Measurements from ENCODE around the gene SIDT2. TPM values are rescaled to one million over a fixed set of nuclear protein-coding genes. Genes with fewer than 3 reads are reported as not detected.

Gene SIDT2
- total RNA-seq, 2 donors from 2014 or later = 55.9 to 82.2 TPM

DNA sequence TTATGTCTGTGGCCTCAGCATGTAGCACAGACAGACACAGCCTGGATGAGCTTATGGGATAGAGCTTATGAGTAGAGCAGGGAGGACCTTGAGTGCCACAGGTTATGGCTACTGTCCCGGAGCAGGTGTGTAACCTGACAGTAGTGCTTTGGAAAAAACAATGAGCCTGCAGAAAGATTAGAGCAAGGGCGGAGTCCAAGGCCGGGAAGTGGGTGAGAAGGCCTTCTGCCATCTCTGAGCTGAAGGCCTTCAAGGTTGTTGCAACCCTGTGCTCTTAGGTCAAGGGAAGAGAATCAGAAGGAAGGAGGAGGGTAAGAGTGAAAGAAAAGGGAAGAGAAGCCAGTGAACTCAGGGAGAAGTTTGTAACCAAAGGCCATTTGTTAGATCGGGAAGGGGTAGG, 16.7 kb downstream of the SIDT2 start:
- no peak overlapping the region for H3K27ac ChIP-seq
- H3K9me3 ChIP-seq = no peaks in the 10 kb centered on the region
- H3K36me3 ChIP-seq = peaks cover 29% of the 10 kb centered on the region
- ATAC-seq (ENCODE audit: insufficient number of reproducible peaks, low FRiP score, low read depth) (no peak), DNase-seq (ENCODE audit: low spot score) (no peak)
- TF ChIP-seq, protein P1, sequence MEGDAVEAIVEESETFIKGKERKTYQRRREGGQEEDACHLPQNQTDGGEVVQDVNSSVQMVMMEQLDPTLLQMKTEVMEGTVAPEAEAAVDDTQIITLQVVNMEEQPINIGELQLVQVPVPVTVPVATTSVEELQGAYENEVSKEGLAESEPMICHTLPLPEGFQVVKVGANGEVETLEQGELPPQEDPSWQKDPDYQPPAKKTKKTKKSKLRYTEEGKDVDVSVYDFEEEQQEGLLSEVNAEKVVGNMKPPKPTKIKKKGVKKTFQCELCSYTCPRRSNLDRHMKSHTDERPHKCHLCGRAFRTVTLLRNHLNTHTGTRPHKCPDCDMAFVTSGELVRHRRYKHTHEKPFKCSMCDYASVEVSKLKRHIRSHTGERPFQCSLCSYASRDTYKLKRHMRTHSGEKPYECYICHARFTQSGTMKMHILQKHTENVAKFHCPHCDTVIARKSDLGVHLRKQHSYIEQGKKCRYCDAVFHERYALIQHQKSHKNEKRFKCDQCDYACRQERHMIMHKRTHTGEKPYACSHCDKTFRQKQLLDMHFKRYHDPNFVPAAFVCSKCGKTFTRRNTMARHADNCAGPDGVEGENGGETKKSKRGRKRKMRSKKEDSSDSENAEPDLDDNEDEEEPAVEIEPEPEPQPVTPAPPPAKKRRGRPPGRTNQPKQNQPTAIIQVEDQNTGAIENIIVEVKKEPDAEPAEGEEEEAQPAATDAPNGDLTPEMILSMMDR (IDR thresholded peaks at IDR 0.05) = no peak
- peaks cover 0 to 15% of the 10 kb centered on the region in 2 donors for H3K4me1 ChIP-seq (ENCODE audit: control insufficient read depth in 1 of 2, low read depth in 2 of 2)
- no peaks in the 10 kb centered on the region for H3K27me3 ChIP-seq (replicated peaks; ENCODE audit: insufficient read depth)
- H3K4me3 ChIP-seq = no peak overlapping the region

DNA sequence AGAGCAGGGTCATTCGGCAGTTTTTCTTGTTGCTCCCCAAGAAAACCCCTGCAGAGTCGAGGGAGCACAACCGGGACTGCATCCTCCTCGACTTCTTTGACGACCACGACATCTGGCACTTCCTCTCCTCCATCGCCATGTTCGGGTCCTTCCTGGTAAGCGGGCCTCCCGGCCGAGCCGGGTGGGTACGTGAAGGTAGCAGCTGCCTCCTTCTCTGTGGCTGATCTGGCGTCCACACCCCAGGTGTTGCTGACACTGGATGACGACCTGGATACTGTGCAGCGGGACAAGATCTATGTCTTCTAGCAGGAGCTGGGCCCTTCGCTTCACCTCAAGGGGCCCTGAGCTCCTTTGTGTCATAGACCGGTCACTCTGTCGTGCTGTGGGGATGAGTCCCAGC, 17.2 kb downstream of the SIDT2 start:
- Histone ChIP-seq H3K36me3 (peaks cover 29% of the 10 kb centered on the region), H3K4me3 (no peak overlapping the region), H3K27ac (no peak overlapping the region), H3K27me3 (replicated peaks; ENCODE audit: insufficient read depth) (no peaks in the 10 kb centered on the region), H3K9me3 (no peaks in the 10 kb centered on the region), H3K4me1 (ENCODE audit: control insufficient read depth in 1 of 2, low read depth in 2 of 2) (peaks cover 0 to 15% of the 10 kb centered on the region in 2 donors)
- no peak for DNase-seq (ENCODE audit: low spot score)
- TF ChIP-seq, protein P1 (IDR thresholded peaks at IDR 0.05) = no peak
- no peak for ATAC-seq (ENCODE audit: insufficient number of reproducible peaks, low FRiP score, low read depth)

DNA sequence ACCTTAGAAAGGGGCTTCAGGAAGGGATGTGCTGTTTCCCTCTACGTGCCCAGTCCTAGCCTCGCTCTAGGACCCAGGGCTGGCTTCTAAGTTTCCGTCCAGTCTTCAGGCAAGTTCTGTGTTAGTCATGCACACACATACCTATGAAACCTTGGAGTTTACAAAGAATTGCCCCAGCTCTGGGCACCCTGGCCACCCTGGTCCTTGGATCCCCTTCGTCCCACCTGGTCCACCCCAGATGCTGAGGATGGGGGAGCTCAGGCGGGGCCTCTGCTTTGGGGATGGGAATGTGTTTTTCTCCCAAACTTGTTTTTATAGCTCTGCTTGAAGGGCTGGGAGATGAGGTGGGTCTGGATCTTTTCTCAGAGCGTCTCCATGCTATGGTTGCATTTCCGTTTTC, 18.5 kb downstream of the SIDT2 start:
- DNase-seq (ENCODE audit: low spot score) = no peak
- H3K27me3 ChIP-seq (replicated peaks; ENCODE audit: insufficient read depth) = no peaks in the 10 kb centered on the region
- peak overlapping the region; percentile 94 to 99 for H3K27ac ChIP-seq
- H3K4me1 ChIP-seq (ENCODE audit: control insufficient read depth in 1 of 2, low read depth in 2 of 2) = peaks cover 0 to 15% of the 10 kb centered on the region in 2 donors
- peaks cover 36% of the 10 kb centered on the region for H3K36me3 ChIP-seq
- no peak overlapping the region for H3K4me3 ChIP-seq
- ATAC-seq (ENCODE audit: insufficient number of reproducible peaks, low FRiP score, low read depth) = no peak
- no peaks in the 10 kb centered on the region for H3K9me3 ChIP-seq
- TF ChIP-seq, protein P1 (IDR thresholded peaks at IDR 0.05) = no peak

DNA sequence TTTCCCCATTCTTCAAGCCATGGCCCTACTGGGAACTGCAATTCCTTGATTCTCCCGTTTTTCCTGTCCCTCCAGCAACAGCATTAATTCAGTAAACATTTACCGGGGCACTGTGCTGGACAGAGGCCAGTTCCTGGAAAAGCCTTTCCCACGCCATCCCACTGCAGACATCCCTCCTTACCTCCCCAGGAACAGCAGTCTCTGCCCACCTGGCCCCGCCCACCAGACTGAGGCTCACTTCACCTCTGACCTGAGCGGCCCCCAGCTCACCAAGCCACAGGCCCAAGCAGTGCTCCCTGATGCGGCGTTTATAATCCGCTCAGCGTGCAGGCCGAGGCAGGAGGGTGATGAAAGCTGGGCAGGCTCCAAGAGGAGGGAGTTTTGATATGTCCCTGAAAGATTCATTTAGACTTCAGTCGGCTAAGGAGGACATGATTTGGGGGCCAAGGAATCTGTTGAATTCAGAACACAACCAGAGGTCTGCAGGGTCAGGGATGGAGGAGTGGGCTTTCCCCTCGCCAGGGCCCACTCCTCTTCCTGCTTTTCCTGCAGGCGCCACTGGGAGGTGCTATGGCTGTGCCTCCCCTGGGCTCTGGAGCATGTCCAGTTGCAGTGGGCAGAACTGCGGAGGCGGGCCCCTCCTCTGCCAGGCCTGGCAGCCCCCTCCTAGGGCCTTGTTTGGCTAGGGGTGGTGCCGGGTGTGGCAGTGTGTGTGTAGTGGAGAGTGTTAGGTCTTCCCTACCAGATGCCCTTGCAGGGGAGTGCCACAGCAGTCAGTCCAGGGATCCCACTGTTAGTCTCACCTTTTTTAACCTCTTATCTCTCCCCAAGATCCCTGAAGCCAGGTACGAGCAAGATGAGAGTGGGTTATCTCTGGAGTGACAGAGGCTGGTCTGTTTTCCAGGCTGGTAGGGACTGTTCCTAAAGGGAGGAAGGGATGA, 19.2 kb downstream of the SIDT2 start:
- peaks cover 0 to 15% of the 10 kb centered on the region in 2 donors for H3K4me1 ChIP-seq (ENCODE audit: control insufficient read depth in 1 of 2, low read depth in 2 of 2)
- TF ChIP-seq, protein P1 (IDR thresholded peaks at IDR 0.05) = peak; percentile 82
- peak overlapping the region; percentile 81 for H3K4me3 ChIP-seq
- DNase-seq (ENCODE audit: low spot score) = no peak
- H3K36me3 ChIP-seq = peaks cover 33% of the 10 kb centered on the region
- H3K27ac ChIP-seq = peak overlapping the region; percentile 94 to 99
- peak; percentile 17 for ATAC-seq (ENCODE audit: insufficient number of reproducible peaks, low FRiP score, low read depth)
- no peaks in the 10 kb centered on the region for H3K9me3 ChIP-seq
- H3K27me3 ChIP-seq (replicated peaks; ENCODE audit: insufficient read depth) = no peaks in the 10 kb centered on the region

DNA sequence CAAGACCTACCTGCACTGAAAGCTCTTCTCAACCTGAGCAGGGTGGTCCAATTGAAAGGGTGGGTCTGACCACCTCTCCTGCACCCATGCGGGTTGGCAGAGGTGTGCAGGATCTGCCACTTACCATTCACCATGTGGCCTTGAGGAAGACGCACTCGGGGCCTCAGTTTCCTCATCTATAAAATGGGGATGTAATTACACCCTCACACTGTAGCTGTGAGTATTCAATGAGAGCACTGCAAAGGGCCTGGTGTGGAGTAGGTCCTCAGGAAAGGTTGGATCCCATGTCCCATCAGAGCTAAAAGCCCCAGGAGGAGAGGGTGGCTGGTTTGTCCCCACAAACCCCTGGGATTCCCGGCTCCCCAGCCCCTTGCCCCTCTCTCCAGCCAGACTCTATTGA, 20.1 kb downstream of the SIDT2 start:
- ATAC-seq (ENCODE audit: insufficient number of reproducible peaks, low FRiP score, low read depth) = no peak

More for the DNA sequence above, 20.1 kb downstream of the SIDT2 start:
- Histone ChIP-seq H3K4me1 (ENCODE audit: control insufficient read depth in 1 of 2, low read depth in 2 of 2) (peaks cover 0 to 24% of the 10 kb centered on the region in 2 donors), H3K36me3 (peaks cover 33% of the 10 kb centered on the region), H3K27ac (peak overlapping the region; percentile 94 to 99), H3K9me3 (no peaks in the 10 kb centered on the region), H3K4me3 (peak overlapping the region; percentile 81), H3K27me3 (replicated peaks; ENCODE audit: insufficient read depth) (no peaks in the 10 kb centered on the region)
- no peak for DNase-seq (ENCODE audit: low spot score)
- TF ChIP-seq, protein P1 (IDR thresholded peaks at IDR 0.05) = no peak
